COLO829 (cell line): Measurements from ENCODE around the gene NAXE.
"Not testable (repeated sequence)": the region's sequence is repeated elsewhere in the genome, so short reads cannot be mapped to it uniquely, and the experiment has no call there.

Experiments used
- DNase-seq: peaks from one replicate; pipeline ENCODE4 v3.0.0; 2012; ENCODE audit warnings: low spot score

NAXE gene

DNA sequence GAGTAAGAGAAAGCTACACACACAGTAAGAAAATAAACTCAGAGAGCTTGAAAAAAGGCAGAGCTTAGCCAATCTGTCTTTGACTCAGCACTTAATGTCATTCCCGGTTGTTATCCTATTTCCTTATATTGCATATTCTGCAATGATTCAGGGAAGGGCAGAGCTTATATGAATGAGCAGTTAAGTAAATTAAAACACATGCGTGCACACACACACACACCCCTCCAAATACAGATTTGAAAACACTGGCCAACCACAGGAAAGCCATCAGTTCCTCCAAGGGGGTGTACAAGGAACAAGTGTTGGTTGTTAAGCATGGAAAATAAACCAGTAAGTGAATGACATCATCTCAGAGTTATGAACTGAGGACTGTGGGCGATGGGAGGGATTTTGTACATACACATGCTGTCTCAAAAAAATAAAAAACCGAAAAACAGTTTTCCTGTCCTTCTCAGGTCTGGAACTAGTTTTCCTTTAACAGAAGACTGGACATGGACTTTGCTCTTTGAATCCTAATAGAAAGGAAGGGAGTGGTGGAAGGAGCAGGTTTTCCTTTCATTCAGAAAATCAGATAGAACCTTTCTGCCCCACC, 20.2 kb upstream of the NAXE start:
- DNase-seq = peak; percentile 81

DNA sequence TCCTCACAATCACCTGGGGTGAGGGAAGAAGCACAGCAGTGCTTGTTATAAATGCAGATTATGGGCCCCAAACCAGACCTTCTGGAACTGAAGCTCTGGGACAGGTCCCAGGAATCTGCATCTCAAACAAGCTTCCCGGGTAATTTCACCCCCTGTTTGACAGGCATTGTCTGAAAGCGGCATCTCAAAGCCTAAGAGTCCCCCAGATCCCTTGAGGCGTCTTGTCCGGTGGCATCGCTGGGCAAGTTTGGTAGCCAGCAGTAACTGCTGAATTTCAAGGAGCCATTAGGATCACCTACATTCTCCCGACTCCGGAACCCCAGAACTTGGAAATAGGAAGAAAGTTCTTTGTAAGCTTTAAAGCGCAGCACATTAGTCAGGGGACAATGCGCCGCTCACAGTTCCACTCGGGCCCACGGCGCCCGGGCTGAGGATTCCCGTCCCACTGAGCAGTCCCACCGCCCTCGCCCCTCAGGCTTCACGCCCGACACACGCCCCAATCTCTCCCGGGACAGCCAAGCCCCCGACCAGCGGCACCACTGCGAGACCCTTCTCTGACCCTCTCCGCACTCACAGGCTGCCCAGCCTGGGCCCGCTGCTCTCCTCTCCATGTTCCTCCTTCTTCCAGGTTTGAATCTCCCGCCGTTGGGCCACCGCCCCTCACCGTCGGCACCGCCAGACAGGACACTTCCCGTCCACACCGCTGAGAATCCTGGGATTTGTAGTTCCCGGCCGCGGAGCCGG, 19.5 kb upstream of the NAXE start, which contains the start of gene IQGAP3:
Gene IQGAP3, minus strand, starts transcription at position 647 of the 744 bp plus-strand sequence. Its CDS starts 36 bp downstream, at position 611.
- peak; percentile 96 for DNase-seq

DNA sequence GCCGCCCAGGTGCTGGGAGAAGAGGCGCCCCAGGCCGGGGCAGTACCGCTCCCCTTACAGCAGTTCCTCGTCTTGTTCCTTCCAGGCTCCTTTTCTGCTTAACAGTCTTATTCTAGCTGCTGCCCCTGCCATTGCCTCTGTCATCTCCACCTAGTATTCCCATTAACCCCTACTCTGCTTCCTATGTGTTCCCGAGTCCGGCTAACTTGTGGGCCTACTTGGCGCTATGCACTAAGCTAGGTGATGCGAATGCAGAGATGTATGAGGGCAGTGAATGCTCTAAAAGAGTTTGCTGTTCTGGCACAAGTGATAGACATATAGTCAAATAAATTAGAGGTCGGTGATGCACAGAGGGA, 18.9 kb upstream of the NAXE start:
- no peak for DNase-seq

GRCh38 chr1:156574039-156574633, 17.4 kb upstream of the NAXE start:
- DNase-seq = no peak

DNA sequence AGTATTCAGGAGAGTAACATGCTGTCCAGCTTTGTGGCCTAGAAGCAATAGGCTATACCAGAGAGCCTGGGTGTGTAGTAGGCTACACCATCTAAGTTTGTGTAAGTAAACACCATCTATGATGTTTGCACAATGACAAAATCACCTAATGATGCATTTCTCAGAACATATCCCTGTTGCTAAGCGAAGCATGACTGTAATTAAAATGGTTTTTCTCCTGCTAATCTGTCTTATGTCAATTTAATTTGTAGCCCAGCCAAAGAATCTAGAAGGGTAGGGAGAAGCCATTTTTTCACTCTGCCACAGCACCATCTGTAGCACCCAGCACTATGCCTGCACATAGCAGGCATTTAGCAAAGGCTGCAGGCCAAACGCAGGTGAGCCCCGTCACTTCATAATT, 14.0 kb upstream of the NAXE start:
- DNase-seq = no peak

GRCh38 chr1:156578055-156578454, 13.5 kb upstream of the NAXE start:
- no peak for DNase-seq

DNA sequence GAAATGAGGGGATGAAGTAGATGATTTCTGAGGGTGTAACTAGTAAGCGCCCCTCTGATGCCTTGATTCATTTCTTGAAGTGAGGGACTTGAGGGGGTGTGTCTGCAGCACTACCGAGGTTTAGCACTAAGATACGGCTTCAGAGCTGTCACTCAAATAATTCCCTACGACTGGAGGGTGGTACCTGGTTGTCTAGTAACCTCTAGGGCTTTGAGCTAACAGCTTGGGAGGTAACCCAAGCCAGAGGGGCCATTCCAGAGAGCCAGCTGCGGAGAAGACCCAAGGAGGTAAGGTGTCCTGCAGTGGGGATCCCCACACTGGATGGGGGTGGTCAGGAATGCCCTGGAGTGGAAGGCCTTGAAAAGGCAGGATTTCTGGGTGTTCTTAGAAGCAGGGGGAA, 12.1 kb upstream of the NAXE start, which contains the start of gene TTC24:
Gene TTC24, plus strand, starts transcription at position 252 of the 400 bp plus-strand sequence. CDS start 1,642 bp downstream, outside the sequence.
- DNase-seq = no peak

GRCh38 chr1:156581661-156582387, 9.8 kb upstream of the NAXE start:
- no peak for DNase-seq

- no peak for DNase-seq
These were observed 9.1 kb upstream of the NAXE start for GRCh38 chr1:156582388-156583017.

- DNase-seq = peak; percentile 86
These were observed 7.6 kb upstream of the NAXE start for GRCh38 chr1:156583821-156584622.

- DNase-seq = no peak
These were observed 6.8 kb upstream of the NAXE start for GRCh38 chr1:156584813-156585212.

- no peak for DNase-seq
These were observed 5.3 kb upstream of the NAXE start for GRCh38 chr1:156586323-156586722.

GRCh38 chr1:156586892-156587477, 4.6 kb upstream of the NAXE start:
- DNase-seq = no peak

DNA sequence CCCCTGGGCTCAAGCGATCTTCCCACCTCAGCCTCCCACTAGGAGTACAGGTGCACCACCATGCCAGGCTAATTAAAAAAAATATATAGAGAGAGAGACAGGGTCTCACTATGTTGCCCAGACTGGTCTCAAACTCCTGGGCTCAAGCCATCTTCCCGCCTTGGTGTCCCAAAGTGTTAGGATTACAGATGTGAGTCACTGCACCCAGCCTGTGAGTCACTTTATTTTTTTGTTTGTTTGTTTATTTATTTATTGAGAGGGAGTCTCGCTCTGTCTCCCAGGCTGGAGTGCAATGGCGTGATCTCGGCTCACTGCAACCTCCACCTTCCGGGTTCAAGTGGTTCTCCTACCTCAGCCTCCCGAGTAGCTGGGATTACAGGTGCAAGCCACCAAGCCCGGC, 3.6 kb upstream of the NAXE start:
- not testable (repeated sequence) for DNase-seq

DNA sequence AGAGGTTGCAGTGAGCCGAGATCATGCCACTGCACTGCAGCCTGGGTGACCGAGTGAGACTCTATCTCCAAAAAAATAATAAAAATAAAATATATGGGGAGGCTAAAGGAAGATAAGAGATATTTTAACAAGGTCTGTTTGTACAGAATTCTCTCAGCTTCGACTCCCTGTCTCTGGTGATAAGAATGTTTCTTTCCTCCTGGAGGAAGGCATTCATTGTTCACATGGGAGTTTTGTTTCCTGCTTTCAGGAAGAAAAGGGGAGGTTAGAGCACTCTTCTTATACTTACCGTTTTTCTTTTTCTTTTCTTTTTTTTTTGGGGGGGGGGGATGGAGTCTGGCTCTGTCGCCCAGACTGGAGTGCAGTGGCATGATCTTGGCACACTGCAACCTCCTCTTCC, 2.0 kb upstream of the NAXE start:
- no peak for DNase-seq

DNA sequence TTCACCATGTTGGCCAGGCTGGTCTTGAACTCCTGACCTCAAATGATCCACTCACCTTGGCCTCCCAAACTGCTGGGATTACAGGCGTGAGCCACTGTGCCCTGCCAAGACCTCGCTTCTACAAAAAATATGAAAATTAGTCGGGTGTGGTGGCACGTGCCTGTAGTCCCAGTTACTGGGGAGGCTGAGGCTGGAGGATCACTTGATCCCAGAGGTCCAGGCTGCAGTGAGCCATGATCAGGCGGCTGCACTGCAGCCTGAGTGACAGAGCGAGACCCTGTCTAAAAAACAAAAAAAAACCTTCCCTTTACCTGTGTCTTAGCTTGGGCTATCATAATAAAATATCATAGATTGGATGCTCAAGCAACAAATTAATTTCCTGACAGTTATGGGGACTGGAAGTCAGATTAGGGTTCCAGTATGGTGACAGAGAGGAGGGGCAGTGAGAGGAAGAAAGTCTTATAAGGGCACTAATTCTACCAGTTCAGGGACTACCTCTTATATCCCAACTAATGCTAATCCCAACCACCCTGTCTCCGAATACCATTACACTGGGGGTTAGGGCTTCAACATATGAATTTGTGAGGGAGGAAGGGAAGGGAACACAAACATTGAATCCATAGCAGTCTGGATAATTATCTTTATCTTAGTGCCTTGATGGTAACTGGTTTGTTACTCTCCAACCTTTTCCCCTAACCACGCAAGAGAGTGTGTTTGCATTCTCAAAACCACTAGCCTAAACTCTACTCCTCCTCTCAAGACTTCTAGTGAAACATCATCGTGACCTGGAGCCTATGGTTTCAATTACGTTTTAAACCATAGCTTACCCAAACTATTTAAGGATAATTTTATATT, 1.0 kb upstream of the NAXE start:
- DNase-seq = no peak

DNA sequence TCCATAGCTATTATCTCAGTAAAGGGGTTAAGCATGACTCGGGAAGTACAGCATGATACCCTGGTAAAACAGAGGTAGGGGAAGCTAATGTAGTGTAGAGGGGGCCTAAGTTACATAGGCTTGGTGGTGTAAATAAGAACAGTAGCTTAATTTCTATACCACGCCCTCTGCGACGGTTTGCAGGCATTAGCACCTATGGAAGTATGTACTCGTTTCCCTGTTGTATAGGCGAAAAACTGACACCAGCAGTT, 470 bp upstream of the NAXE start:
- no peak for DNase-seq

GRCh38 chr1:156592158-156592909, 758 bp downstream of the NAXE start:
- no peak for DNase-seq

- DNase-seq = no peak
These were observed 1.5 kb downstream of the NAXE start for GRCh38 chr1:156592910-156593660.
